COLO668 (cell line): ENCODE data around the gene PDE4D.
"Not testable (repeated sequence)": the region's sequence is repeated elsewhere in the genome, so short reads cannot be mapped to it uniquely, and the experiment has no call there.

Experiments
- DNase-seq: peaks from one replicate; lab custom pipeline; 2025; ENCODE audit not compliant: unreplicated experiment; lab: John Stamatoyannopoulos, UW

Gene PDE4D

GRCh38 chr5:59587489-59588337 lies 305.8 kb downstream of the PDE4D start:
- peak; percentile 6 for DNase-seq

DNA sequence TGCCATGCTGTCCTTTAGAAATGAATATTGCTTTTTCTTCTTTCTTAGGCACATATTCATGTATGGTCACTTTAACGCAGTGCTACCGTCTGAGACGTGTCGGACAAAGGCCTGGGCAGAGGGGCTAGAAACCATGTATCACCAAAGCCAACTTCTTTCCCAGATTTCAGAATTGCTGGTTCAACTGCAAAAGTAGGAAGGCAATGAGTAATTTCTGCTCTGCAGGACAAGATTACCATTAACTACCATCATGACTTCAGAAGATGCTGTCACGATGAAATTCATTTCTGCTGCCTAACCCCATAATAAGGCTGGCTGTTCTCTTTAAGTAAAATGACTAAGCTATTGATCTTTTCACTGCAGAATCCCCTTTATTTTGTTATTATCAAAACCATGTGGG lies 306.7 kb downstream of the PDE4D start:
- DNase-seq: no peak

DNA sequence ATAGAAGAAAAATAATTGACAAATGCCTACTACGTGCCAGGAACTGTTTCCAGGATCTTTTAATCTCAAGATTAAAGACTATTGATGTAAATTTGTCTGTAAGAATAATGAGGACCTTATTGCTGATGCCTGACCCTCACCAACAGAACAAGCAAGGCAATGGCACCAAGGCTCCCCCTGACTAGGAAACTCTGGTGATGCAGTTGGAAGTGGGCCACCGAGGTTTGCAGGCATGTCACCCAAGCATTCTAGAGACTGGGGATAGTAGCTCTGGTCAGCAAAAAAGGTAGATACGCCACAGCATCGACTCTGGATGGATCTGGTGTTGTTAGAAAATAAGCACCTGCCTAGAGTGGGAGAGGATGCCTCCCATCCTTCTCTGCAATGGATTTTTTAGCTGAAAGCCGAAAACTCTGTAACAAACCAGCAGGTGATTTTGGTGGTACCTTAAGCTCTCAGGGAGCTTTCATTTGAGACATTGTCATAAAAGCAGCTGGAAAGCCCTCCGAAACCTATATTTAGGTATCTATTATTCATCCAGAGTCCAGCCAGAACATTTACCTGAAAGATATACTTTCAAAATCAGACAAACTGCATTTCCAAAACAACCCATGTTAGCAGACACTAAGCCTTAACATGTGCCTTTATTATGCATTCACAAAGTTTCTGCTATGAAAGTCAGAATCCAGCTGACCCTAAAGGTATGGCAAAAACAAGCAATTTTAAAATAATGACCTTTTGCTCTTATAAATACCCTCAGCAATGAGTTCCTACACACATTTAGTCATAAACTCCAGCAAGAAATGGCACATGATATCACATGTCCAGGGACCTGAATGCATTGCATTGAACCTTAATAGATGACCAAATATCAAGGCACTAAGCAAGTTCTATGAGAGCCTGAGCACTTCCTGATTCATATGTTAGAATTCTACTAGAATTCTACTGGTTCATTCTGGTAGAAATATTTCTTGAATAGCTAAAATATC lies 308.4 kb downstream of the PDE4D start:
- DNase-seq: no peak

- DNase-seq: peak; percentile 10
These were observed 309.5 kb downstream of the PDE4D start for GRCh38 chr5:59583810-59584562.

DNA sequence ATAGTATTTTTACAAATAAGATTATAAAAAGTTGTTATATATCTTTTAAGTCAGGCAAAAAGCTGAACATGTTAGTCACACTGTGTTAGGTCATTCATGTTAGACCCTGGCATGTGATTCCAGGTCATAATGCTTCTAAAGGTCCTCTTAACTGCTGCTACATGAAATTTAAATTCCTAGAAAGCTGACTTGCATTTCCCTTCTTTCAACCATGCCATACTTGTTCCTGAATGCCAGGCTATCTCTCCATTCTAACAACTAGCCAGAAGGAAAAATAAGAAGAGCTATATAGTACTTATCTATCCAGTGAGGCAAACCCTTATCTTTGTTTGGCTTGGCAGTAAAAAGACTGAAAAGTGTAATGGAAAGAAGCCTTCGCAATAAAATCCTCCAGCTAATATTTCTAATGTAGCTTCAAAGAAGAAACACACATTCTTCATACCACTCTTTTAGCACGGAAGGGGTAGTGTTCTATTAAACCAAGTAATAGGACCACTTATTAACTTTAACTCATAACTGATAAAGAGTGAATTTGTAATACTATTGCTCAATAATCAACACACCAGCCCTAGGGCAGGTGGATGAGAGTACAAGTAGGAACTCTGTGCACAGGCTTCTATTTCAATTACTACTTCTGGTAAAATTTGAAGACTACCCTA lies 310.2 kb downstream of the PDE4D start:
- no peak for DNase-seq

- no peak for DNase-seq
These were observed 310.8 kb downstream of the PDE4D start for GRCh38 chr5:59582746-59583145.

DNA sequence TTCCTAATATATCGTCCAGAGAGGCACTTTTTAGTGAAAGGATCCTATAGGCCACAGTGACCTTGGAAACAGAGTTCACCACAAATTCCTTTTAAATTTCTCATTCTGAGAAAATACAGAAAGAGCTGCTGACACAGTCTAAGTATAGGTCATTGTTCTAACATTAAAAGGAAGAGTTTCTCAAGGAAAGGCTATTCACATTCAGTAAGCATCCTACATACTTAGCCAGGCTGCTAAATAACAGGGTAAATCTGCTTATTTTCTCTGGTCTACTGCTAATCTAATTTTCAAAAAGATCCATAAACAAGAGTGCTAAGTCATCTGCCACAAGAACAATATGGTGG lies 313.7 kb downstream of the PDE4D start:
- DNase-seq: no peak

- DNase-seq: no peak
These were observed 314.3 kb downstream of the PDE4D start for GRCh38 chr5:59579101-59579823.

DNA sequence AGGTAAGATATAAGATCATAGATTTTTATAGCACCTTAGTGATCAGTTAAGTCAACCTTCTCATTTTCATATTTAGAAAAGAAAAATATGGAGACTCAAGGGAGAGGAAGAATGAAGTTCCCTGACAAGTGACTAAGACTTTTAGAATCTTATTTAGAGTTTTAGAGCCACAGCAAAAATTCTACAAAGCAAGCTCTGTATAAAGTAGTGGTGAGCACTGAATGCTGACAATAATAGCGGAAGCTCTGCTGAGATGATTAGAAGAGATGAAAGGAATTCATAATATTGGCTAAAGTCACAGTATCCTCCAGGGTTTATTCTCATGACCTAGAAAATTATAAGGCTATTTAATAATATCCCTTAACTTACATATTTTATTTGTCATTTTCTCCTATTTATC lies 316.0 kb downstream of the PDE4D start:
- no peak for DNase-seq

DNA sequence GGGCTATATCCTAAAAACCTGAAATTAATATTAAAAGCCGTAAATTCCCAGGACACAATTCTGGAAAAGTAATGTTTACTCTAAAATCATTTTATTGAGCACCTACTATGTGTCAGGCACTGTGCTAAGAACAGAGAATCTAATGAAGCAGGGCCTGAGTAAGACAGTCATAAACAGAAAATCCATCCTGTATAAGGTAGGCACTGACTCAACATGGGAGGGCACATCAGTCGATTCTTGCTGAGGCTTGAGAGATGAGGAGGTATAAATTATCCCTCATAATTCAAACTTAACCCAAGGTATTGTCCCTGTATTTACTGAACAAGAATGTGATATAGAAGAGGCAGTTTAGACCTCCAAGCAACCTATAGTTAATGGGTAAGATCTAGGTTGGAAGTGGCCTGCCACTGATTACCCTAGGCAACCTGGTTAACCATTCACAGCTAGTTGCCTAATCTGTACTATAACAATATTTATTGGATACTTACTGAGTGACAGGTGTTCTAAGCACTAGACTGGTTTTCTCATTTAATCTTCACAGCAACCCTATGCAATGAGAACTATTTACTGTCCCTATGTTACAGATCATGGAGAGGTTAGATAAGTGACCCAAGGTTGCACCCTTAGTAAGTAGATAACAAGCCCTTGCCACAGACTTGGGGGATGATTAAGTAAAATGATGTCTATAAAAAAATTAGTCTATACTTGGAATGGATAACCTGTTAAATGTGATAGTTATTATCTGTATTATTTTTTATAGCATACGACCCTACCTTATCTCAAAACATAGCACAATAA lies 317.7 kb downstream of the PDE4D start:
- no peak for DNase-seq

DNA sequence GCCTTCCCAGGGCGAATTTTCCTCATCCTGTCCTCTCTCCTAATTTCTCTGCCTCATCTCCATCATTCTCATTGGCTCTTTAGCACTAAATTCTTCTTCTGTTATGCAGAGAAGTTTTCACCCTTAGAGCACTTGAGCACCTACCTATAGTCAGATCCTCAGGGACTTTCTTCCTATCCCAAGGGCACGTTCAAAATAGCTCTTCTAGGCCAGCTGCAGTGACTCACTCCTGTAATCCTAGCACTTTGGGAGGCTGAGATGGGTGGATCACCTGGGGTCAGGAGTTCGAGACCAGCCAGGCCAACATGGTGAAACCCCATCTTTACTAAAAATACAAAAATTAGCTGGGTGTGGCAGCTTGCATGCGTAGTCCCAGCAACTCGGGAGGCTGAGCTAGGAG lies 320.0 kb downstream of the PDE4D start:
- not testable (repeated sequence) for DNase-seq

- no peak for DNase-seq
These were observed 322.5 kb downstream of the PDE4D start for GRCh38 chr5:59571067-59571466.

DNA sequence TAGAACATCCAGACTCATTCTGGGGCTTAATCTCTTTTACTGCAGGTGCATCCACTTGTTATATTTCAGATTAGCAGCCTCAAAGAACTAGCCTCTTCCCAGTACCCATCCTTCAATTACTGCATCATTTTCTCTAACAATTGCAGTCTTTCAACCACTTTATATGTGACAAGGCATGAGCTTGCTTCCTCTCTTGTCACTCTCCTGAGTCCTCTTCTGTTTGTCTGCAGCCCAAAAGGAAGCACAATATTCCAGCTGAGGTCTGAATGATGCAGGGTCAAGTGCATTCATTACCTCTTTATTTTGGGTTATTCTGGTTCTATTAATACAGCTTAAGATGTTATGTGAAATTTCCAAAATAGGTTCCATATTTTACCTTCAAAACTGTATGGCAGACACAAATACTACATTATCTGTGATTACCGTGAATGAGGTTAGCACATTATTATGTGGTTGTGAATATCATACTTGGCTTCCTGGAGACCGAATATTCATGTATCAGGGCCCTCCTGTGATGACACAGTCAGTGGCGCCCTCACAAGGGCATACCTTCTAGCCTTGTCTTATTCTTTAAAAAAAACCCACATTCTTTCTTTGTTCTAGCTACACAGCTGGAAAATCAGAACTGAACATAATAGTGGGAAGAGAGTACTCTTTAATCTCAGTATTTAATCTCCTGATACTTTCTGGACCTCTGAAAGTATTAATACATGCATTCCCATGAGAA lies 323.8 kb downstream of the PDE4D start:
- DNase-seq: no peak

DNA sequence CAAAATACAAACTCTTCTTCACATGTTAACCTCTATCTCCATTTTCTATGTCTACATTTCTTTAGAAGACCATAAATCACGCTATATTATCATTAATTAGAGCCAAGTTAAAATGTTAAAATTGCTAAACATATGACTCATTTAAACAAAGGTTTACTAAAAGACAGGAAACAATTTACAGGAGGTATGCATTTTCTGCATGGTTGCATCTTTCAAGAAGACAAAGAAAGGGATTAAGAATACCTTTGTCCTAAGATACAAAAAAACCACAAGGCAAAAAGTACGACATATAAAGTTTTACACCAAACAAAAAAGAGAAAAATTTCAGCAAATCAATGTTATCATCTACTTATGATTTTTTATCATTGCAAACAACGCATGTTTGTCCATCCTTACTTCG lies 324.4 kb downstream of the PDE4D start:
- no peak for DNase-seq

DNA sequence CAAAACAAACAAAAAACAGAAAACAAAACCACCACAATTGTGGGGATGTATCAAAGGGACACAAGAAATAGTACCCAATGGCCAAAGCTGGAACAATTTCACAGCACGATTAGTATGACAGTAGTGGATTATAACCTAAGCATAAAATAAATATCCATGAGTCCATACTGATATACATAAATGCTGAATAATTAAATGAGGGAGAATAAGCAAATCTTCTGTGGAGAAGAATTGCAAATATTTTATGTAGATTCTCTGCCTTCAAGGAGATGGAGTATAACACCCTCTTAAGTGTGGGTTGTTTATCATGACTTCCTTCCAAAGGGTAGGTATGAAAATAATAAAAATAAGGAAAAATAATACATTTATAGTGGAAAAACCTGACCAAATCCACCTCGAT lies 325.4 kb downstream of the PDE4D start:
- DNase-seq: no peak

DNA sequence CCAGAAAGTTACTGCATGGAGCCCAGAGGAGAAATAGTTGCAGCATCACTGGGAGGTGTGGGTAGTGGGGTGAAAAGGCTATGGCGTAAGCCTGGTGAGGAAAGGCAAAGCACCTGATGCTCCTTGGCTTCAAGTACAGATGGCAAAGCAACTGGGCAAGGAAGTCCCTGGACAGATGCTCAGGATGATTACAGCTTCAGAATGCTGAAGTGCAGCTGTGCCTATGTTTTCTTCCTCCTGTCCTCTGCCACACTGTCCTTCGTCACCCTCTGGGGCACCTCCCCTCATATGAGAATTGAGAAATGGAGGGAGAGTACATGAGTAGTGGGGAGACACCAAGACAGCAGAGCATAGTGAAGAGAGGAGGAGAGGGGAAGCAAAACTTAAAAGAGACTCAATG lies 328.0 kb downstream of the PDE4D start:
- DNase-seq: no peak

- DNase-seq: no peak
These were observed 328.6 kb downstream of the PDE4D start for GRCh38 chr5:59564895-59565294.

DNA sequence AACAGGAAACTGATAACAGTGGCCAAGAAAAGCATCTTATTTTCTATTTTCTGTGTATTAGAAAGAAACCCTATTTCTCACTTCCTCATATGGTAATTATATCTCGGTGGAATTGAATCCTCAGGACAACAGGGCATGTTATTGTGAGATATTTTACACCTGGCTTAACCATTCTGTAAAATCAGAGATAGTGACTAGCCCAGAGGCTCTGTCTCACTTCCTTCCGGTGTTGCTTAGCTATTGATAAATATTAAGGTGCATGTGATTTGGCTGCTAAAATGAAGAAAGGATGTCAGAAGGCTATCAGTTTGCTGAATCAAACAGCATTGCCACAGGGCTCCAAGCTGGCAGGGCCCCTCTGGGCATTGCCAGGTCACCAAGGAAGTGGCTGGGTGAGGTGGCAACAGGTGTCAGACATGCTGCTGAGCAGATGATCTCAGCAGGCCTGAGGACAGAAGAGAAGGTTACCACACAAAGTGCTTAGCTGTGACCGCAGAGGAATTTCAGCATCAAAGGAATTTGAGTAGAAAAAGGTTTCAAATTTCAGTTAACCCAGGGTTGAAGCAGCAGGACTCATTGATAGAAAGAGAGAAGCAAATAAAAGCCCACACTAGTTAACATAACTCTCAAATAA lies 330.7 kb downstream of the PDE4D start:
- peak; percentile 62 for DNase-seq
